ENCODE data around the gene TBCB.

TBCB gene

GRCh38 chr19:36120984-36121358, 5.7 kb downstream of the TBCB start:
- Histone ChIP-seq H3K79me2 (ENCODE audit: insufficient read depth, low read length) (peaks cover 8% of the 10 kb centered on the region), H3K27me3 (ENCODE audit: low read length) (no peaks in the 10 kb centered on the region), H3F3A (ENCODE audit: insufficient read depth) (no peaks in the 10 kb centered on the region), H4K20me1 (ENCODE audit: low read depth, low read length) (no peaks in the 10 kb centered on the region), H2AFZ (ENCODE audit: low read depth, low read length, severe bottlenecking) (no peak overlapping the region), H3K9me3 (ENCODE audit: insufficient read depth, low read length) (no peaks in the 10 kb centered on the region), H3K4me2 (ENCODE audit: low read depth, low read length, poor library complexity, severe bottlenecking) (no peak overlapping the region), H3K9ac (ENCODE audit: low read length) (no peak overlapping the region), H3K27ac (ENCODE audit: low read depth, low read length) (no peak overlapping the region), H3K36me3 (ENCODE audit: low read length) (no peaks in the 10 kb centered on the region), H3K9me2 (replicated peaks; ENCODE audit: insufficient read depth, low read length) (no peaks in the 10 kb centered on the region), H3K4me3 (ENCODE audit: insufficient read depth, low read length, poor library complexity, severe bottlenecking) (no peak overlapping the region)
- no peak for TF ChIP-seq CTCF (IDR thresholded peaks at IDR 0.05; ENCODE audit: insufficient read depth, low read length, poor library complexity, severe bottlenecking)
- no peak for TF ChIP-seq EZH2phosphoT487 (conservative IDR thresholded peaks at IDR 0.05; ENCODE audit: low read length)

GRCh38 chr19:36121486-36122124, 6.3 kb downstream of the TBCB start:
- no peak overlapping the region for H3K9ac ChIP-seq (ENCODE audit: low read length)
- TF ChIP-seq CTCF (IDR thresholded peaks at IDR 0.05; ENCODE audit: insufficient read depth, low read length, poor library complexity, severe bottlenecking): no peak
- no peak for TF ChIP-seq EZH2phosphoT487 (conservative IDR thresholded peaks at IDR 0.05; ENCODE audit: low read length)
- H3K27ac ChIP-seq (ENCODE audit: low read depth, low read length): no peak overlapping the region

GRCh38 chr19:36125557-36125956, 10.3 kb downstream of the TBCB start:
- H3K4me2 ChIP-seq (ENCODE audit: low read depth, low read length, poor library complexity, severe bottlenecking): no peak overlapping the region
- no peak overlapping the region for H3K27ac ChIP-seq (ENCODE audit: low read depth, low read length)
- H3K4me3 ChIP-seq (ENCODE audit: insufficient read depth, low read length, poor library complexity, severe bottlenecking): no peak overlapping the region
- H3K36me3 ChIP-seq (ENCODE audit: low read length): no peaks in the 10 kb centered on the region
- H3K9me3 ChIP-seq (ENCODE audit: insufficient read depth, low read length): no peaks in the 10 kb centered on the region
- H3K9ac ChIP-seq (ENCODE audit: low read length): no peak overlapping the region
- peaks cover 4% of the 10 kb centered on the region; the same call in 1 of the 2 replicates for H3F3A ChIP-seq (ENCODE audit: insufficient read depth)
- no peaks in the 10 kb centered on the region for H3K79me2 ChIP-seq (ENCODE audit: insufficient read depth, low read length)
- H3K27me3 ChIP-seq (ENCODE audit: low read length): no peaks in the 10 kb centered on the region
- no peak overlapping the region for H2AFZ ChIP-seq (ENCODE audit: low read depth, low read length, severe bottlenecking)
- no peaks in the 10 kb centered on the region for H3K9me2 ChIP-seq (replicated peaks; ENCODE audit: insufficient read depth, low read length)
- no peaks in the 10 kb centered on the region for H4K20me1 ChIP-seq (ENCODE audit: low read depth, low read length)
- no peak for TF ChIP-seq EZH2phosphoT487 (conservative IDR thresholded peaks at IDR 0.05; ENCODE audit: low read length)
- no peak for TF ChIP-seq CTCF (IDR thresholded peaks at IDR 0.05; ENCODE audit: insufficient read depth, low read length, poor library complexity, severe bottlenecking)

More at GRCh38 chr19:36121486-36122124, 6.3 kb downstream of the TBCB start:
- Histone ChIP-seq H3K79me2 (ENCODE audit: insufficient read depth, low read length) (peaks cover 3% of the 10 kb centered on the region; the same call in 1 of the 2 replicates), H4K20me1 (ENCODE audit: low read depth, low read length) (no peaks in the 10 kb centered on the region), H3K9me3 (ENCODE audit: insufficient read depth, low read length) (no peaks in the 10 kb centered on the region), H3K36me3 (ENCODE audit: low read length) (no peaks in the 10 kb centered on the region), H3K27me3 (ENCODE audit: low read length) (no peaks in the 10 kb centered on the region), H3K9me2 (replicated peaks; ENCODE audit: insufficient read depth, low read length) (no peaks in the 10 kb centered on the region), H3K4me2 (ENCODE audit: low read depth, low read length, poor library complexity, severe bottlenecking) (no peak overlapping the region), H3F3A (ENCODE audit: insufficient read depth) (no peaks in the 10 kb centered on the region), H2AFZ (ENCODE audit: low read depth, low read length, severe bottlenecking) (no peak overlapping the region), H3K4me3 (ENCODE audit: insufficient read depth, low read length, poor library complexity, severe bottlenecking) (no peak overlapping the region)

Measured in SU-DHL-6 (cell line).